K562 (cell line): Measurements from ENCODE around the gene JPT1. TPM values are rescaled to one million over a fixed set of nuclear protein-coding genes. Genes with fewer than 3 reads are reported as not detected.
A peak's percentile ranks its signal among the peaks of the same experiment; 100 is the strongest.

Source experiments
- BACH1 ChIP-seq: fragments of 200-800 bp; sonication (Bioruptor generic); IDR thresholded peaks from 2 replicates; pipeline ENCODE4 v1.6.1; 2016; ENCODE audit warnings: missing genetic modification characterization, missing compliant biosample characterization
- BRD9 ChIP-seq: fragments of 450-650 bp; IDR thresholded peaks from 2 replicates; pipeline ENCODE4 v1.6.1; 2018; ENCODE audit warnings: low read depth; ENCODE audit not compliant: partially characterized antibody
- CBFA2T2 ChIP-seq: fragments of 450-650 bp; conservative IDR thresholded peaks from 2 replicates; pipeline ENCODE4 v1.6.1; 2017; ENCODE audit warnings: mild to moderate bottlenecking
- CCAR2 ChIP-seq: fragments of 200-400 bp; formaldehyde crosslinking; IDR thresholded peaks from 2 replicates; pipeline ENCODE4 v1.6.1; 2017; ENCODE audit warnings: mild to moderate bottlenecking, low read depth, low read length
- CHD2 ChIP-seq: IDR thresholded peaks from 2 replicates; pipeline ENCODE4 v1.6.1; 2011; ENCODE audit warnings: low read depth, low read length
- FOXP4 ChIP-seq: sonication (generic); formaldehyde crosslinking; IDR thresholded peaks from 2 replicates; pipeline ENCODE4 v1.8.0; 2022; ENCODE audit warnings: mild to moderate bottlenecking, missing genetic modification reagents, borderline replicate concordance
- GABPA ChIP-seq: fragments of 200-800 bp; sonication (Bioruptor generic); conservative IDR thresholded peaks from 2 replicates; pipeline ENCODE4 v1.6.1; 2016; ENCODE audit warnings: low read depth, missing genetic modification characterization, missing compliant biosample characterization
- GTF2A2 ChIP-seq: IDR thresholded peaks from 2 replicates; pipeline ENCODE4 v1.6.1; 2016; ENCODE audit warnings: mild to moderate bottlenecking, missing genetic modification characterization, missing compliant biosample characterization
- MAFF ChIP-seq: IDR thresholded peaks from 2 replicates; pipeline ENCODE4 v1.6.1; 2012; ENCODE audit warnings: low read length, improper control_type of control experiment
- TCF15 ChIP-seq: fragments of 250-450 bp; sonication (Bioruptor Pico); IDR thresholded peaks from 2 replicates; pipeline ENCODE4 v1.8.0; 2022; ENCODE audit warnings: moderate library complexity, mild to moderate bottlenecking, inconsistent platforms
- ZBTB40 ChIP-seq, 2 experiments: fragments of 450-650 bp in 1 of 2; sonication (generic) in 1 of 2; formaldehyde crosslinking in 1 of 2; IDR thresholded peaks; 2 replicates each; pipeline versions ENCODE4 v1.7.1 to v1.9.0; 2016 to 2022; ENCODE audit warnings: inconsistent platforms in 1 of 2, mild to moderate bottlenecking in 1 of 2, missing genetic modification reagents in 1 of 2
- ZFX ChIP-seq: sonication (generic); formaldehyde crosslinking; IDR thresholded peaks from 2 replicates; pipeline ENCODE4 v1.8.0; 2022; ENCODE audit warnings: mild to moderate bottlenecking, missing genetic modification reagents, moderate library complexity
- ZNF134 ChIP-seq: fragments of 250-450 bp; sonication (Bioruptor Pico); conservative IDR thresholded peaks from 2 replicates; pipeline ENCODE4 v1.4.0; 2020
- ZNF140 ChIP-seq: fragments of 250-450 bp; sonication (Bioruptor Pico); IDR thresholded peaks from 2 replicates; pipeline ENCODE4 v1.8.0; 2021; ENCODE audit warnings: moderate library complexity, mild to moderate bottlenecking, inconsistent platforms
- ZNF311 ChIP-seq: fragments of 250-450 bp; sonication (Bioruptor Pico); IDR thresholded peaks from 2 replicates; pipeline ENCODE4 v1.4.0; 2020; ENCODE audit warnings: mild to moderate bottlenecking, moderate library complexity
- ZNF444 ChIP-seq: fragments of 250-450 bp; sonication (Bioruptor Pico); IDR thresholded peaks from 2 replicates; pipeline ENCODE4 v1.4.0; 2020; ENCODE audit warnings: mild to moderate bottlenecking, moderate library complexity
- ZNF445 ChIP-seq: fragments of 250-450 bp; sonication (Bioruptor Pico); IDR thresholded peaks from 2 replicates; pipeline ENCODE4 v1.4.0; 2020; ENCODE audit warnings: low read depth, mild to moderate bottlenecking, moderate library complexity
- polyA plus RNA-seq, 8 experiments: library from polyadenylated mRNA; depleted of rRNA in 4 of 8; stranded (reverse) in 5 of 8; unstranded in 3 of 8; fragments of >200 nt; fragmentation: Nextera tagmentation in 2 of 8; fragmentation: Illumina TruSeq in 1 of 8; extraction: Ambion mirVana in 2 of 8; extraction: Trizol in 1 of 8; gene quantifications; 2 replicates each; pipeline versions ENCODE4 v1.2.1 to v1.2.3, GENCODE V29; 2011 to 2014; ENCODE audit warnings: inconsistent platforms in 1 of 8, missing spikeins in 1 of 8
- total RNA-seq, 7 experiments: library from RNA; depleted of rRNA in 6 of 7; stranded (reverse); fragments of >200 nt in 6 of 7; fragmentation: Illumina TruSeq in 2 of 7; extraction: Trizol in 2 of 7; gene quantifications; 2 replicates each; pipeline versions ENCODE4 v1.2.1 to v1.2.3, GENCODE V29; 2011 to 2021; ENCODE audit warnings: low replicate concordance in 1 of 7

The JPT1 gene
- total and polyA plus RNA-seq, 9 of the 15 experiments (the other 6 are each of a cell fraction or from before 2014, with no cell fraction given): 56.7 to 292 (median 144) TPM

- TF ChIP-seq ZNF444 (CRISPR knock-in tag) (no peak), ZNF311 (CRISPR knock-in tag) (peak; percentile 72; the same call in 1 of the 2 replicates), CBFA2T2 (peak; percentile 83), BRD9 (no peak), MAFF (peak; percentile 76), ZFX (CRISPR knock-in tag) (peak; percentile 73), BACH1 (tag) (peak; percentile 65; the same call in 1 of the 2 replicates), CCAR2 (no peak), ZNF140 (no peak), ZNF134 (CRISPR knock-in tag) (no peak), FOXP4 (CRISPR knock-in tag) (no peak), ZNF445 (CRISPR knock-in tag) (no peak), GTF2A2 (no peak), TCF15 (peak; percentile 83; the same call in 1 of the 2 replicates), CHD2 (no peak), ZBTB40 (IDR thresholded peaks at IDR 0.05) (peak; percentile 76), ZBTB40 (CRISPR knock-in tag; IDR thresholded peaks at IDR 0.05) (no peak), GABPA (tag) (peak; percentile 72)
These were observed 30.1 kb downstream of the JPT1 start (continued) for GRCh38 chr17:75124041-75124818.
